T47D (cell line): ENCODE data around the gene DCAF17.

Source experiments
- DNase-seq, 2 experiments: peaks; one replicate each; pipeline versions ENCODE4 v3.0.0 to v3.0.0-alpha.2; 2011 to 2012; ENCODE audit warnings: low read depth in 1 of 2, low spot score in 1 of 2
- JUND ChIP-seq: IDR thresholded peaks from 2 replicates; pipeline ENCODE4 v1.6.1; 2012; ENCODE audit warnings: low read depth
- in situ Hi-C: cut with HindIII; loops from 2 replicates; pipeline ENCODE4 v1.10.0; 2016; ENCODE audit warnings: low sequenced_read_pairs, low pct_unique_long_range_greater_than_20kb

Gene DCAF17

GRCh38 chr2:171434013-171434989 lies at the start of gene DCAF17:
TSS of gene DCAF17 (plus strand) at chr2:171434226. CDS start at chr2:171434578, 352 bp downstream.
- in situ Hi-C loops = no loop called here
- TF ChIP-seq JUND = no peak
- DNase-seq = peak; percentile 72 to 95

- in situ Hi-C loops = no loop called here
- no peak for DNase-seq
- no peak for TF ChIP-seq JUND
These were observed 47.4 kb upstream of the DCAF17 start for GRCh38 chr2:171386627-171387026.

- in situ Hi-C loops = no loop called here
- no peak for DNase-seq
- TF ChIP-seq JUND = no peak
These were observed 47.0 kb upstream of the DCAF17 start for GRCh38 chr2:171387052-171387451.

GRCh38 chr2:171389325-171389724 lies 44.7 kb upstream of the DCAF17 start:
- DNase-seq = no peak
- in situ Hi-C loops = no loop called here
- no peak for TF ChIP-seq JUND

GRCh38 chr2:171389780-171390179 lies 44.2 kb upstream of the DCAF17 start:
- no peak for TF ChIP-seq JUND
- no peak for DNase-seq
- in situ Hi-C loops = no loop called here

GRCh38 chr2:171390941-171391516 lies 43.0 kb upstream of the DCAF17 start:
- no peak for DNase-seq
- in situ Hi-C loops = no loop called here
- no peak for TF ChIP-seq JUND

GRCh38 chr2:171391532-171391931 lies 42.5 kb upstream of the DCAF17 start:
- in situ Hi-C loops = no loop called here
- no peak for DNase-seq
- no peak for TF ChIP-seq JUND

- no peak for TF ChIP-seq JUND
- DNase-seq = no peak
- in situ Hi-C loops = no loop called here
These were observed 40.5 kb upstream of the DCAF17 start for GRCh38 chr2:171393487-171393886.

GRCh38 chr2:171394164-171394740 lies 39.8 kb upstream of the DCAF17 start:
- in situ Hi-C loops = no loop called here
- no peak for TF ChIP-seq JUND
- DNase-seq = no peak

GRCh38 chr2:171399292-171399691 lies 34.7 kb upstream of the DCAF17 start:
- in situ Hi-C loops = no loop called here
- DNase-seq = no peak
- no peak for TF ChIP-seq JUND

- in situ Hi-C loops = no loop called here
- DNase-seq = no peak
- no peak for TF ChIP-seq JUND
These were observed 33.6 kb upstream of the DCAF17 start for GRCh38 chr2:171400395-171400794.

- in situ Hi-C loops = no loop called here
- no peak for DNase-seq
- TF ChIP-seq JUND = no peak
These were observed 32.1 kb upstream of the DCAF17 start for GRCh38 chr2:171401947-171402346.
